NCI-H748 (cell line): ENCODE measurements around the gene TNIP3.
"Not testable (repeated sequence)": the region's sequence is repeated elsewhere in the genome, so short reads cannot be mapped to it uniquely, and the experiment has no call there.

Source experiments
- DNase-seq: peaks from one replicate; lab custom pipeline; 2025; ENCODE audit not compliant: unreplicated experiment; lab: John Stamatoyannopoulos, UW

The TNIP3 gene, protein sequence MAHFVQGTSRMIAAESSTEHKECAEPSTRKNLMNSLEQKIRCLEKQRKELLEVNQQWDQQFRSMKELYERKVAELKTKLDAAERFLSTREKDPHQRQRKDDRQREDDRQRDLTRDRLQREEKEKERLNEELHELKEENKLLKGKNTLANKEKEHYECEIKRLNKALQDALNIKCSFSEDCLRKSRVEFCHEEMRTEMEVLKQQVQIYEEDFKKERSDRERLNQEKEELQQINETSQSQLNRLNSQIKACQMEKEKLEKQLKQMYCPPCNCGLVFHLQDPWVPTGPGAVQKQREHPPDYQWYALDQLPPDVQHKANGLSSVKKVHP

DNA sequence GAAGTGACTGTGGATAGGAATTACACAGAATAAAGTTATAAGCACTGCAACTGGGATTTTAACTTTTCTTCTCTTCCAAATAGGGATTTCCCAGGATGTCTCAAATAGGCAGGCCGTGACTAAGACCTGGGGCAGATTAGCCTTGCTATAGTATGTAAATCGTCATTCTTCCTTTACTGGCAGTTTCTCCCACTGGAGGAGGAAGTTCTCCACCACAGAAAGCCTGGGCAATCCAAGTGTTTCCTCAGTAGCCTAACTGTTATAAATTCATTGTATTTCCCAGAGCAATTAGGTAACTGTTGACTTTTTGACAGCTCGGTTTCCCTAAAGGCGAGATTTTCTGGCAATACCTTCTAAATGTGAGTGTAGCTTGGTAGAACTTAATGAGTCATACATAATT lies at the start of gene TNIP3:
Gene TNIP3 (minus strand): TSS at position 31 of the 400 bp plus-strand sequence. CDS start 196 bp downstream, outside the sequence.
- no peak for DNase-seq

DNA sequence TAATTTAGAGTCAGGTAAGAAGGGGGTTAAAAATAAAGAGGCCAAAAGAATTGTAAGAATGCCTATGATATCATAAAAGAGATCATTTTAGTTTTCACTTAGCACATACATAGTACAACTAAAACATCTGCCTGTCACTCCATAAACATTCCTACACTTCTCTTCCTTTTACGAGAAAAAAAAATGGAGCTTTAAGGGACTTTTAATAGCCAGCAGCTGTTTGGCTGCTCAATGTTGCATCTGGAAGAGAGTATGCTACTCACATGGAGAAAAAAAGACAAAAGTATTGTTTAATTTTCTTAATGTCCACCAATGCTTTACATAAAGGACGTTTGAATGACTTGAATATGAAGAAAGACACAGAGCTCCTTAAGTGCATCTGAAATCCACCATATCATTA lies 48.7 kb upstream of the TNIP3 start:
- no peak for DNase-seq

DNA sequence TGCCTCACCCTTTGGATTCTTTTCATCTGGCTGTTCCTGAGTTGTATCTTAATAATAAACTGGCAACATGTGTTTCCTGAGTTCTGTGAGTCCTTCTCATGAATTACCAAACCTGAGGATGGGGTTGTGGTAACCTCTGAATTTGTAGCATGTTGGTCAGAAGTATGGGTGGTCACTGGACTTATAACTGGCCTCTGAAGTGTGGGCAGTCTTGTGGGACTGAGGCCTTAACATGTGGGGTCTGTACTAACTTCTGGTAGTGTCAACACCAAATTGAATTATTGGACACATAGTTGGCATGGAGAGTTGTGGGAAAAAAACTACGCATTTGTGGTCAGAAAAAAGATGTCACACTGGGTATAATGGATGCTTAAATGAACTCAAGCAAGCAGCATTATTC lies 45.0 kb upstream of the TNIP3 start:
- no peak for DNase-seq

DNA sequence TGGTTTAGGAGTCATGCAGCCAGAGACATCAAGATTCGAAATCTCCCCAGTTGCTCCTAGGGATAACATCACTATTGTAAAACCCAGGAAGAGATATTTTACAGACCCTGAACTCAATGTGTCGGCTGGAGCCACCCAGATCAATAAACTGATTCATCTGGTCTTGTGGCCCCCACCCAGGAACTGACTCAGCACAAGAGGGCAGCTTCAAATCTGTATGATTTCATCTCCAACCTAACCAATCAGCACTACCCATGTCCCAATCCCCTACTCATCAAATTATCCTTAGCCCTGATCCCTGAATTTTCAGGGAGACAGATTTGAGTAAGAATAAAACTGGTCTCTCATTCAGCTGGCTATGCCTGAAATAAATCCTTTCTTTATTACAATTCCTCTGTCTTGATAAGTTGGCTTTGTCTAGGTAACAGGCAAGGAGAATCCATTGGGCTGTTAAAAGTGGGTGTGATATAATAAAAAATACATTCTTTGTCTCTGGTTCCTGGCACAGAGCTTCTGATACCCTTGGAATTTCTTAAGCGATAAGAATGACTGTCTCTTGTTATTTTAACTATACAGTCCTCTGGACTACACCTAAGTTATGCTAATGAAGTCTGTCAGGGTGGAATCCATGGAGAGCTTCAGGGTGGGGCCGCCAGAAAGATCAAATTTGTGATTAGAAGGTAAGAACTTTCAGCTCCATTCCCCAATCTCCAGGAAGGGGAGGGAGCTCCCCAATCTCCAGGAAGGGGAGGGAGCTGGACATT lies 44.3 kb upstream of the TNIP3 start:
- no peak for DNase-seq

DNA sequence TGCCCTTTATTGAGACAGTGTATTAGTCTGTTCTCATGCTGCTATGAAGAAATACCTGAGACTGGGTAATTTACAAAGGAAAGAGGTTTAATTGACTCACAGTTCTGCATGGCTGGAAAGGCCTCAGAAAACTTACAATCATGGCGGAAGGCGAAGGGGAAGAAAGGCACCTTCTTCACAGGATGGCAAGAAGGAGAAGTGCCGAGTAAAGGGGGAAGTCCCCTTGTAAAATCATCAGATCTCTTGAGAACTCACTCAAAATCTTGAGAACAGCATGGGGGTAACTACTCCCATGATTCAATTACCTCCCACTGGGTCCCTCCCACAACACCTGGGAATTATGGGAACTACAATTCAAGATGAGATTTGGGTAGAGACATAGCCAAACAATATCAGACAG lies 41.7 kb upstream of the TNIP3 start:
- DNase-seq, result not testable (repeated sequence)

DNA sequence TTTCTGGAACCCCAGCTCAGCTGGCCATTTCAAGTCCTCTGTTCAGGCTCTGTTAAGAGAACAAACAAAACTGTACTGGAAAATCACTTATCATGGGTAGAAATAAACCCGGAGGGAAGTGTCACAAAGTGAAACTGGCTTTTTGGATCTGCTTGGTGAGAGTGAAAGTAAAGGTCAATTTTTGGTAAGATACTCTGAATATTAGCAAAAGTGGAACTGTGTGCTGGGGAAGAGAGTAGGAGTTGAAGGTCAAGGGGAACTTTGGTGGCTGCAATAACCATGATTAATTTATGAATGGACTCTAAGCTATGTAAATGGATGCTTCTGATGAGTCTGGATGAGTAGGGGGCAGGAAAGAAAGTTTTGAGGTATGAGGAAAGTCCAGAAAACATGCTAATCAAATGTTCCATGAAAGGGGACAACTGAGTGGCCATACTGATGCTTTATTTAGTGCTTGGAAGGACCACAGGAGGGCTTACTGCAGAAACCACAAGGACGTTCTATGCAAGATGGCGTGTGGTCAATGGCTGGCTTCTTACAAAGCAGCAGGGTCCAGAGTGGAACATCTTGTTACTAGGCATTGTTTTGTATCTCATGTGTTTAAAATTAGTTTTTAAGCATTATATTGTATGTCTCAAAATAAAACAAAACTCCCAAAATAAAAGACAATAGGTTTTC lies 36.8 kb upstream of the TNIP3 start:
- DNase-seq, result no peak

DNA sequence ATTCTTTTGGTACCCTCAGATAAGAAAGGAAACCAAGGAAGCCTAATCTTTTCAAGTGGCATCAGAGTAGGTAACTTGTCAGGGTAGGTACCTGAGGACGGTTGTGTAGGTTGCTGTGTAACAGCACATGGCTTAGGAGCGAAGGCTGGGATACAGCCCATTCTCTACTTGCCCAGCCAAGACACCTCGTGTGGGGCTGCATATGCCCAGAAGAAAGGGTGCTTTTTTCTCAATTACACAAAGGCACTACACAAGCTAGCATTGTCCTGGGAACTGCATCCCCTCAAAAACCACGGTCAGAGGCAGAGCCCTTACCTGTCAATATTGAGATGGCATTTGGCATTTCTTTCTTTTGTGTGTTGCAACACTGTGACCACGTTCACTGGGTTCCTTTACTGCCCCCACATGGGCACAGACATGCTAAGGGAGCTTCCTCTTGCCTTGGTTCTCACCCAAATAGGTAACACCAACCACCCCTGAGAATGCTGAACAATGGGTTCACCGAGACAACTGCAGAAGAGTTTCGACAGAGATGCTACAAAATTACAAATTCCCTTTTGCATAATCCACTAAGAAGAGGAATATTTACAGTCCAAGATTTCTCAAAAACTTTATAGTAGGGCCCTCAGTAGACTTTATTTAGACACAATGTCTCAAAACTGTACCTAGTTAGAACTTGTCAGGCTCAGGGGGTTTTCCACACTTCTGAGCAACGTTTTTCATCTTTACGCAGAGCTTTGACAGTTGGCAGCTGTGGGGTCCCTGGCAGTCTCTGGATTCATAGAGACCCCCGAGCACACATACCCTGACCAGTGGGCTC lies 35.8 kb upstream of the TNIP3 start:
- no peak for DNase-seq

DNA sequence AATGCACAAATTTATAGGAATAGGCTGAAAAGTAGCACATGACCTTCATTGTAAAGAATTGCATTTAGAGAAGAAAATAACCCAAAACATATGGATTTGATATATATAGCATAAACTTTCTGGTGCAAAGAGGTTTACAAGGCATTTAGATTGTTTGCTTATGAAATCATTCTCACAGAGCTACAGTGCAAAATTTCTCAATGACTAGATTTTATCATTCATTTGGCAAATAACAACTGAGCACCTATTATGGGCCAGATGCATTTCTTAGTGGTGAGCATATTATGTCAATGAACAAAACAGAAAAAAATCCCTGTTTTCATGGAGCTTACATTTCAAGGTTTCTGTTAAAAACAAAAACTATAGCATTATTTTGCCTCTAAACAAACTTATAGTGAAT lies 34.1 kb upstream of the TNIP3 start:
- DNase-seq, result no peak

DNA sequence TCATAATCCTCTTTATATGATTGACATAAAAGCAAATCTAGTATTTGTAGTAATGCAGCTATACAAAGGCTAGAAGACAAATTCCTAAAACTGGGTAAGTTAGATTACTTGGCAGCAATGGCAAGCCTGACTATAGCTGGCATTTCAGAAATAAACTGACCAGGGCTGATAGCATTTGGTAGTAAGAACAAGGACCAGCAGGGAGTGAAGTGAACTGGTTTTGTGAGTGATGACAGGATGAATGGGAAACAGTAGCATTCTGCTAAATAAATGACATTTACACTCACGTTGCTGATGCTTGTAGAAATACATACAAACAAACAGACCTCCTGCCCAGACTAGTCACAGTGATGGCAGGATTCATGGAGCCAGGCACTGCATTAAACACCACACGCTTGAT lies 31.5 kb upstream of the TNIP3 start:
- DNase-seq, result no peak

DNA sequence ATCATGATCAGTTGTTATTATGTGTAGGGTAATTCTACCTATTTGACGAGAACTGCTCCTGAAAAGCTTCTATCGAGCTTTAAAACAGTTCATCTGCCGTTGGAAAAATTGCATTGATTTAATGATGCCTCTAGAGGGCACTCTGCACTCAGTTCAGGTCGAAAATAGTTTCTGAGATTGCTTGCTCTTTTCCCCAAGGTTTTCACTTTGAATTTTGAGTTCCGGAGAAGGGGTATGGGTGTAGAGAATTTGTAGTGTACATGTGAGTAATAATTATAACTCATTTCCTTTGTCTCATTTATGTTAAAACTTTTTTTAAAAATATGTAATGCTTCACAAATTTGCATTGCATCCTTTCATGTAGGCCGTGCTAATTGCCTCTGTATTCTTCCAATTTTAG lies 28.4 kb upstream of the TNIP3 start:
- DNase-seq, result peak; percentile 26

DNA sequence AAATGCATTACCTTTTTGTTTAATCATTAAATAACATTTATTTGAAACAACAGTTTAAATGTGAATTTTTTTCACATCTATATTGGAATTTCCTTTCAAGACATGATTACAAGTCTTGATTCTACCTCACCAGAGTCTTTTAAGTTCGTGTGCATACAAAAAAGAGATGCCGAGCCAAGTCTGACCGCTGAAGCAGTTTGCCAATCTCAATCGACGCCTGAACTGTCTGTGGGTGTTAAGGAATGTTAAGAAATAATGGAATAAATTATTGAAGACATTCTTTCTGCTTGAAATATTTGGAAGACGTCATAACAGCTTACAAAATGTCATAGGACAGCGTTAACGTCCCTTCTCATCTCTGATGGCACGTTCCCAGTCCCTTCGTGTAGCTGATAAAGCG lies 27.9 kb upstream of the TNIP3 start:
- no peak for DNase-seq

DNA sequence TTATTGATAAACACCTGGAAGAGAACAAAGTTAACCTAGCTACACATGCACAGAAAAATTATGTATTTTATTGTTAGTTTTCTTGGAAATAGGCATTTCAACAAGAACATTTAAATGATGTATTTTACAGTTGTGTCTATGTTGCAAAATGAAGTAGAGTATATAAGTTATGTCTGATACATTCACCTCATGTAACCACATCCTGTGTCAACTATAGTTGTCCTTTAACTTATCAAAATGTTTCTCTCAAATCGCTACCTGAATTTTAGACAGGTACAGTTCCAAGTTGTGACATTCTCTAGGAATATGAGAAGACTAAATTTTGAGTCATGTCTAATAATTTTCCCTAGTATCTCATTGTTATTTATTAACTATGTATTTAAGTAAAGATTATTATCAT lies 27.2 kb upstream of the TNIP3 start:
- DNase-seq, result no peak

DNA sequence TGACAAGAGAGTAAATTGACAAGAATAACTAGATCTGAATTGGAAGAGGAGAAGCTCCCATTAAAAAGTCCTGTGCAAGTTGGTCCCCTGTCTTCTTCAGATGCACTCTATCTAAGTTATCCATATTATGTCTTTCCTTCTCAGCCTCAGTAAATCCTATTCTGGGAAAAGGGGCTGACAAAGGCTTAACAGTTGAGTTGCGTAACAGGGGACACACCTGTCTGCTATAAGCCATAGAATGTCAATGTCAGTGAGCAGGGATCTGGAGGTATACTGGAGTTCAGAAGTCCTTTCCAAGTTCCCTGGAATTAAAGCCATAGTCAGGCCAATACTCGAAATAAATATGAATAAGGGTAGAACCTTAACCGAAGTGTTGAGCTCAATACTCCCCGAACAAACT lies 26.3 kb upstream of the TNIP3 start:
- DNase-seq, result no peak

DNA sequence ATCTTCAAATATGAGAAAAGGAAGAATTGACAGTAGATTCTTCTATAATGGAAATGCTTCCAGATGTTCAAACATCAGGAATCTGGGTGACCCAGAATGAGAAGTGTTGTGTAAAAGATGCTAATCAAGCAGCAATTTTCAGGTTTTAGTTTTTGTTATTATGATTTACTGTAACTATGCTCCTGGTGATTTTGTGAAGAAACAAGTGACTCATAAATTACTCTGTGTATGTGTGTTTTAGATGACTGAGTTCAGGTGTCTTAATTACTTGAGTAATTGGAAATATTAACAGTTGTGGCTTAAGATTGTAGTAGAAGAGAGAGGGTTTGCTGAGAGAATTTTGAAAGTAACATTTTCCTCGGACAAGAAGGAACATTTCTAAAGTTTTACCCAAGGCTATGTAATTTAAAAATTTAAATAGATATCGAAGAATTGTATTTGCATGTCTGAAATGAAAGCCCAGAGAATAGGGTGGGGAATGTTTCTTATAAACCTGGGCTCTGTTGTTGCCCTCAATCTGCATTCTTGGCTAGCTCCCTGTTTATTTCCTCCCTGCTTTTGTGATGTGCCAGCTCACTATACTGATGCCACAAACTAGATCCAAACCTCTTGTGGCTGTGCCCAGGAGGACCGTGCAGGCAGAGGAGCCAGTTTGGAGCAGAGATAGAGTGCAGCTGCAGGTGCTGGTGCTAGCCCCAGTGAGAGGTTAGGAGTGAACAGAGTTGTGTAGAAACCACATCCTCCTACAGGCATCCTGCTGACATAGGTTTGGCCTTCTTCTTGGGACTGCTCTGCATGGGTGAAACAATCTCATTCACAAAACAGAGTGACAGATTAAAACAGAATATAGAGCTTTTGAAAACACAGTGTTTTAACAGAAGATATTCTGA lies 25.4 kb upstream of the TNIP3 start:
- no peak for DNase-seq

DNA sequence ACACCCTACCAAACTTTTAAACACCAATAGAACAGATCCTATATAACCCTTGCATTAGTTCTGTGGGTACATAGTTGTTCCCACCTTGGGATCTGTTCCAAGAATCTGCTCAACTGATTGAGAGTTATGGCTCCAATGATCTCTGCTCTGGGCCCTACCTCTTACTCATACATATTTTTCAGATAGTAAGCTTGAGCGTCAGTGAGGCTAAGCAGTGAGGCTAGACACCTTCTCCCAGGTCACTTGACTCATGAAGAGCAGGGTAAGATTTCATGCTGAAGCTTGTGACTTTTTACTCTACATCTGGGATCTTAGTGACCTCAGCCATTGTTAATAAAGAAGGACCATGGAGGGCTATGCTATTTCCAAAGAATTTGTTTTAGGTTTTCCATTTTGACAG lies 23.1 kb upstream of the TNIP3 start:
- no peak for DNase-seq

DNA sequence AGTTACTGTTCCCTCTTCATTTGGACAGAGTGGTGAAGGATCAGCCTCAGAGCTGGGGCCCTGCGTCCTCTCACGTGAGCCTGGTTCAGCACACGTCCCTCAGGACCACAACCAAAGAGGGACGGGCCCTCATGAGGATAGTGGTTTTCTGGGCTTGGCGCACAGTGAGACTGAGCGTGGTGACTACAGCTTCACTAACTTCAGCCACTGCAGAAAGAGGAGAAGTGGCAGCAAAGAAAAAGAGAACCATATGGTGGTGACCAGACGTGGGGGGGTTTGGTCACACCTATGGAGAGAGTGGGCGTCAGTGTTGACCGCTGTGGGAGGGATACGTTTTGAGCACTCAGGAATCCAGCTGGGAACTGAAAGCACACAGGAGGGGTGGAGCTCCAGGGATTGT lies 21.8 kb upstream of the TNIP3 start:
- no peak for DNase-seq

DNA sequence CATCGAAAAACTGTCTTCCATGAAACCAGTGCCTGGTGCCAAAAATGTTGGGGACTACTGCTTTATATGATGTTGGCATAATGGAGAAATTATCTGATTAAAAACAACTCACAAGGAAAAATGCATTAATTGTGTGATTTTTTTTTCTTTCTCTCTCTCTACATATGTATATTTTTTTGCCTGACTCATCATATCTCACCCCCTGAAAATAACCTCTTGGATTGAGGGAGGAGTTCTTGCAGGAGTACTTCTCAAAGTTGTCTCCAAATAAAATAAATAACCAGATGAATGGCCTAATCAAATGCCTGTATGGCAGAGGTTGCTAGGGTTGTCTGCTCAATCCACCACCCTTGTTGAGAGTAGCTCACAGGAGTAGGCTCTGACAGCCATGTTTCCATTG lies 19.9 kb upstream of the TNIP3 start:
- DNase-seq, result no peak

DNA sequence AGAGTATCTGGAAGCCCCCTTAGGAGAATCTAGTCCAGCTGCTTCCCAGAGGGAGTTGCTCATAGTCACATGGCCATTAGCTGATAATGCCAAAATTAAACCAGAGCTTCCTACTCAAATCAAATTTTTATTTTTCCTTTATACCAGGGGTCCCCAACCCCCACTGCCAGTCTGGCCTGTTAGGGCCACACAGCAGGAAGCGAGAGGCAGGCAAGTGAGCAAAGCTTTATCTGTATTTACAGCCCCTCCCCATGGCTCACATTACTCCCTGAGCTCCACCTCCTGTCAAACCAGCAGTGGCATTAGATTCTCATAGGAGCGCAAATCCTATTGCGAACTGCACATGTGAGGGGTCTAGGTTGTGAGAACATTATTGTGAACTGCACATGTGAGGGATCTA lies 19.2 kb upstream of the TNIP3 start:
- DNase-seq, result no peak

DNA sequence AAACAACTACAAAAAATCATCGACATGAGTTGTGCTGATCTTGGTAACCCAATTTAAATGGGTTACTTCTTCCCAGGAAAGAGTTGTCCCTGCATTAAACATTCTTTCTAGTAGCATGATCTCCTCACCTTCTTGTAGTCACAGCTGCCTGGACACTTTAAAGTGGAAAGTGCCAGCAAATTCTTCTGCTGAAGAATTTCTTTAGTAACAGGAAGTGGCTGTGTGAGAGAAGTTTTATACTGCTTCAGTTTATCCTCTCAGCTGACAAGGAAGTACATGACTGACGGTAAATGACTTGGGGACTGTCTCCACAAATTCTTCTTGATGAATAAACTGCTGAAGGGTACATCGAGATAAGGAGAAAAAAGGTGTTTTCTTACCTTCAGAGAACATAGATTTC lies 18.2 kb upstream of the TNIP3 start:
- DNase-seq, result no peak

DNA sequence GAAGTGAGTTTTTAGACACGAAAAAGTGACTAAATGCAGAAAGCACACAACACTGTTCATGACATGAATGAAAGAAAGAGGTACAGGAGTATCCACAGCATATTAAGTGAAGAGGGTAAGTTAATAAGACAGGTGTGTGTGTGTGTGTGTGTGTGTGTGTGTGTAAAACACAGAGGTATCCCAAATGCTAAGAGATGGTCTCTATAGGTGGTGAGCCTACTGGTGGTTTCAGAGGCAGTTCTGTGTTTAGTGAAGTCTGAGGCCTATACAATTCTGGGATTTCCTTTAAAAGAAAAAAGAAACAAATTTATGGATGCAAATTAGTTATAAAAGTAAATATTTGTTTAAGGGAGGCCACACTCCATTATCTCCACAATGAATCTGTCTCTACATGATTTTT lies 17.4 kb upstream of the TNIP3 start:
- DNase-seq, result no peak
